ENCODE data around the gene FRMD4A.
A peak's percentile ranks its signal among the peaks of the same experiment; 100 is the strongest.

FRMD4A gene

DNA sequence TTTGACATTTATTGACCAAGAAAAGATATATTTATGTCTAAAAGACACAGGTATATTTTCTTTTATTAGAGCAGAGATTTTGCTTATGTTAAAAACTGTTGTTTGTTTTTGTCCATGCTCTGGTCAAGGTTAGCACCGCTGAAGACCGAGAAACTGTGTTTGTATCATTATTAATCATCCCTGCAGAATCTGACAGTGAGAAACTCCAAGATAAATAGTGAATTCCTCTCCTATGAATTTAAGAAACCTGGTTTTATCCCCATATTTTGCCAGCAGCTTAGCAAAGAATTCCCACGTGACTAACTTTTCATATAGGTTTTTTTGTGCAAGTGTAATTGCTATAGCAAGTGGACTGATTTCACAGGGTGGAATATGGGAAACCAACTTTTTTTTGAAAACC is 77.6 kb downstream of the FRMD4A start:
- Mint-ChIP-seq H3K9me3 (peaks cover 4% of the 10 kb centered on the region), H3K27me3 (ENCODE audit: low read depth) (peaks cover 3% of the 10 kb centered on the region), H3K36me3 (ENCODE audit: low read depth) (no peaks in the 10 kb centered on the region), H3K27ac (no peak overlapping the region), H3K4me1 (peaks cover 31% of the 10 kb centered on the region), H3K4me3 (no peak overlapping the region)
- no peak for TF ChIP-seq CTCF (IDR thresholded peaks at IDR 0.05; ENCODE audit: unreplicated experiment in 3 of 3)

- H3K27me3 Mint-ChIP-seq (ENCODE audit: low read depth), result peaks cover 11% of the 10 kb centered on the region
- H3K36me3 Mint-ChIP-seq (ENCODE audit: low read depth), result no peaks in the 10 kb centered on the region
- no peak overlapping the region for H3K27ac Mint-ChIP-seq
- H3K4me1 Mint-ChIP-seq, result peaks cover 35% of the 10 kb centered on the region
- no peak for TF ChIP-seq CTCF (IDR thresholded peaks at IDR 0.05; ENCODE audit: unreplicated experiment in 3 of 3)
- H3K9me3 Mint-ChIP-seq, result peaks cover 2% of the 10 kb centered on the region
- no peak overlapping the region for H3K4me3 Mint-ChIP-seq
Observed at GRCh38 chr10:14250496-14251076, 80.1 kb downstream of the FRMD4A start.

DNA sequence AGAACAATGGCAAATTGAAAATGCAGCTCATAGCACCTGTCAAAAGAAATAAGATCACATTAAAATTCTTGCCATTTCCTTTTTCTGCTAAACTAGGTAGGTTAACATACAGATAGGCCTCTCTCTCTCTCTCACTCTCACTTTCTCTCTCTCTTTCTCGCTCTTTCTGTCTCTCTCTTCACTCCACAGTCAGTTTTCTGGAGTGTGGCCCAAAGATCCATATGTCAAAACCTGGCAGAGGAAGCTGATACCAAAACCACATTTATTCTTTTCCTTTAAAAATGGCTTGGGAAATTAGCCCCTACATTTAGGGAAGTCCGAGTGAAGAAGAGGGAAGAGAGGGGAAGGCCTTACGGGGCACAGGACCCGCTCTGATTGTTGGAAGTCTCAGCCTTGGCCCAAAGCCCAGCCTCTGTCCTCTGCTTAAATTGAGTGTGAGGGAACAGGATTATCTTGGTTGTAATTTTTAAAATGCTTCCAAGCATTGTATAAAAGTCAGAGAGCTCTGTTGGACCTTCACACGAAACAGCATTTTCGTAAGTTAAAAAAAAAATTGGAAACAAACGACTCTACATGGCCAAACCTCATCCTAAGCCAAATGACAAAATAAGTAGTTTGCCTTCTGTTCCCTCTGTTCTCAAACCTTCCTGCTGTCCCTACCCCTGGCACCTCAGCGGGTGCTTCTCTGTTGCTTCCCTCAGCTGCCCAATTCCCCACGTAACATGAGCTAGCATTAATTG is 83.2 kb downstream of the FRMD4A start:
- no peak for TF ChIP-seq CTCF (IDR thresholded peaks at IDR 0.05; ENCODE audit: unreplicated experiment in 3 of 3)
- no peak overlapping the region for H3K4me3 Mint-ChIP-seq
- no peaks in the 10 kb centered on the region for H3K36me3 Mint-ChIP-seq (ENCODE audit: low read depth)
- H3K4me1 Mint-ChIP-seq, result peaks cover 13% of the 10 kb centered on the region
- H3K9me3 Mint-ChIP-seq, result peaks cover 2% of the 10 kb centered on the region
- H3K27me3 Mint-ChIP-seq (ENCODE audit: low read depth), result peaks cover 16% of the 10 kb centered on the region
- peak overlapping the region in 1 of 3 experiments; percentile 29 for H3K27ac Mint-ChIP-seq

DNA sequence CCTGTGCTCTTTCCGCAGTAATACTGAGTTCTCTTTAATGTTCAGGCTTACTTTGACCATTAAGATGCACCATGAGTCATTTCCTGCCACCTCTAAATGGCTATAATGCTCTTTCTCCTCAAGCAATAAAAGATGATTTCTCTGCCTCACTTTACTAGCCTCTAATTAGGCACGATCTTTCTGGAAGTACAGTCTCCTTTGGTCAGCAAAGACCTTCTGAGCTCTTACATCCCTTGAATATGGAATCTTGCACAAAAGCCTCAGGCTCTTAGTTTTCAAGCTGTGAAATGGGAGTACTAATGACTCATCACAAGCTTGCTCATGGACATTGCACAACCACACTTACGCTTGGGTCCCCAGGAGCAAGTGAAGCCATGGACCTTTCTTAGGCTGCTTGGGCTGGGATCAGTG is 85.9 kb downstream of the FRMD4A start:
- Mint-ChIP-seq H3K27ac (no peak overlapping the region), H3K4me3 (no peak overlapping the region), H3K4me1 (peaks cover 20% of the 10 kb centered on the region), H3K27me3 (ENCODE audit: low read depth) (peaks cover 18% of the 10 kb centered on the region), H3K9me3 (peaks cover 2% of the 10 kb centered on the region), H3K36me3 (ENCODE audit: low read depth) (no peaks in the 10 kb centered on the region)
- no peak for TF ChIP-seq CTCF (IDR thresholded peaks at IDR 0.05; ENCODE audit: unreplicated experiment in 3 of 3)

DNA sequence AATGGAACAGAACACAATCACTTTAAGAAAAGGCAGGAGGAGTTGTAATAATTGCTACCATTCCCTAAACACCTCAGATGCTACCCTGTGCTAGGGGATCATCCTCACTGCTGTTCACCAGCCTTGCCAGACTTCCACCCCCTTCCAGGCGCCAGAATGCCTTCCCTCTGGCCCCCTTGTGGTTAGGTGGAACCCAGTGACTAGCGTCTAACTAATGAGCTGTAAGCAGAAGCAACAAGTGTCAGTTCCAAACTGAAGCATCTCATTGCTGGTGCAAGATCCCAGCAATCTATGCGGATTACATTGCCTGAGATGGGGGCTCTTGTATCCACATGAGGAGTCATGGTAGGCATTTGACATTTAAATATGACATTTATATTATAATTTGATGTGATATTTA is 86.6 kb downstream of the FRMD4A start:
- Mint-ChIP-seq H3K9me3 (peaks cover 2% of the 10 kb centered on the region), H3K36me3 (ENCODE audit: low read depth) (no peaks in the 10 kb centered on the region), H3K27ac (no peak overlapping the region), H3K4me3 (no peak overlapping the region), H3K4me1 (peaks cover 20% of the 10 kb centered on the region), H3K27me3 (ENCODE audit: low read depth) (peaks cover 18% of the 10 kb centered on the region)
- no peak for TF ChIP-seq CTCF (IDR thresholded peaks at IDR 0.05; ENCODE audit: unreplicated experiment in 3 of 3)

- Mint-ChIP-seq H3K4me1 (peaks cover 18% of the 10 kb centered on the region), H3K36me3 (ENCODE audit: low read depth) (no peaks in the 10 kb centered on the region), H3K9me3 (peaks cover 2% of the 10 kb centered on the region), H3K27ac (no peak overlapping the region), H3K27me3 (ENCODE audit: low read depth) (peaks cover 18% of the 10 kb centered on the region), H3K4me3 (no peak overlapping the region)
- TF ChIP-seq CTCF (IDR thresholded peaks at IDR 0.05; ENCODE audit: unreplicated experiment in 3 of 3), result no peak
Observed at GRCh38 chr10:14243221-14243620, 87.5 kb downstream of the FRMD4A start.

Data from nephron (organoid).